GM13976 (cell line): Measurements from ENCODE around the gene SUSD4.

Experiments
- DNase-seq: peaks from one replicate; pipeline ENCODE4 v3.0.0; 2012; ENCODE audit warnings: low spot score
- in situ Hi-C: fragments of 300-500 bp; cut with MboI; formaldehyde crosslinking; loops from one replicate; pipeline ENCODE4 v1.12.0; 2022; ENCODE audit warnings: low sequenced_read_pairs, mixed read lengths, inconsistent platforms; ENCODE audit not compliant: unreplicated experiment
- TF ChIP-seq, protein P1 (sequence below): IDR thresholded peaks from 2 replicates; pipeline ENCODE4 v1.5.1; 2012; ENCODE audit warnings: borderline replicate concordance, mild to moderate bottlenecking; ENCODE audit not compliant: insufficient read depth; ENCODE audit errors: extremely low read depth, missing control alignments, control extremely low read depth

The SUSD4 gene

GRCh38 chr1:223341121-223341520 is 22.9 kb downstream of the SUSD4 start:
- DNase-seq, result no peak
- TF ChIP-seq, protein P1, sequence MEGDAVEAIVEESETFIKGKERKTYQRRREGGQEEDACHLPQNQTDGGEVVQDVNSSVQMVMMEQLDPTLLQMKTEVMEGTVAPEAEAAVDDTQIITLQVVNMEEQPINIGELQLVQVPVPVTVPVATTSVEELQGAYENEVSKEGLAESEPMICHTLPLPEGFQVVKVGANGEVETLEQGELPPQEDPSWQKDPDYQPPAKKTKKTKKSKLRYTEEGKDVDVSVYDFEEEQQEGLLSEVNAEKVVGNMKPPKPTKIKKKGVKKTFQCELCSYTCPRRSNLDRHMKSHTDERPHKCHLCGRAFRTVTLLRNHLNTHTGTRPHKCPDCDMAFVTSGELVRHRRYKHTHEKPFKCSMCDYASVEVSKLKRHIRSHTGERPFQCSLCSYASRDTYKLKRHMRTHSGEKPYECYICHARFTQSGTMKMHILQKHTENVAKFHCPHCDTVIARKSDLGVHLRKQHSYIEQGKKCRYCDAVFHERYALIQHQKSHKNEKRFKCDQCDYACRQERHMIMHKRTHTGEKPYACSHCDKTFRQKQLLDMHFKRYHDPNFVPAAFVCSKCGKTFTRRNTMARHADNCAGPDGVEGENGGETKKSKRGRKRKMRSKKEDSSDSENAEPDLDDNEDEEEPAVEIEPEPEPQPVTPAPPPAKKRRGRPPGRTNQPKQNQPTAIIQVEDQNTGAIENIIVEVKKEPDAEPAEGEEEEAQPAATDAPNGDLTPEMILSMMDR, result no peak
- in situ Hi-C loops, result no loop called here

GRCh38 chr1:223340637-223341036 is 23.3 kb downstream of the SUSD4 start:
- TF ChIP-seq, protein P1, result no peak
- in situ Hi-C loops, result no loop called here
- no peak for DNase-seq

DNA sequence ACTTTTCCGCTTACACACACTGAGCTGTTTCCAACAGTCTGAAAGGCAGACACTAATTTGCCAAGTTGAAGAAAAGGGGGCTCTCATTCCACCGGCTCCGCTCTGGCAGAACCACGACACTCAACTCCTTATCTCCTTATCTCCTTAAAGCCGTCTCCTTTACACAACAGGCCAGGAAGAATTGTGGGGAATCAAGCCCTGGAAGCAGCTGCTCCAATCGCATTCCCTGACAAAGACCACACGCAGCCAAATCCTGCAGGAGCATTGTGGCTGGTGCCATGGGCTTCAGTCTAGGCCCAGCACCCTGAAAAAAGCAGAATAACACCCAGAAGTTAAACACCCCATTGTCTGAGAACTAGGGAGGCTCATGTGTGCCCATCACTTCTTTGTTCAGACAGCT is 24.1 kb downstream of the SUSD4 start:
- TF ChIP-seq, protein P1, result no peak
- in situ Hi-C loops, result no loop called here
- DNase-seq, result no peak

DNA sequence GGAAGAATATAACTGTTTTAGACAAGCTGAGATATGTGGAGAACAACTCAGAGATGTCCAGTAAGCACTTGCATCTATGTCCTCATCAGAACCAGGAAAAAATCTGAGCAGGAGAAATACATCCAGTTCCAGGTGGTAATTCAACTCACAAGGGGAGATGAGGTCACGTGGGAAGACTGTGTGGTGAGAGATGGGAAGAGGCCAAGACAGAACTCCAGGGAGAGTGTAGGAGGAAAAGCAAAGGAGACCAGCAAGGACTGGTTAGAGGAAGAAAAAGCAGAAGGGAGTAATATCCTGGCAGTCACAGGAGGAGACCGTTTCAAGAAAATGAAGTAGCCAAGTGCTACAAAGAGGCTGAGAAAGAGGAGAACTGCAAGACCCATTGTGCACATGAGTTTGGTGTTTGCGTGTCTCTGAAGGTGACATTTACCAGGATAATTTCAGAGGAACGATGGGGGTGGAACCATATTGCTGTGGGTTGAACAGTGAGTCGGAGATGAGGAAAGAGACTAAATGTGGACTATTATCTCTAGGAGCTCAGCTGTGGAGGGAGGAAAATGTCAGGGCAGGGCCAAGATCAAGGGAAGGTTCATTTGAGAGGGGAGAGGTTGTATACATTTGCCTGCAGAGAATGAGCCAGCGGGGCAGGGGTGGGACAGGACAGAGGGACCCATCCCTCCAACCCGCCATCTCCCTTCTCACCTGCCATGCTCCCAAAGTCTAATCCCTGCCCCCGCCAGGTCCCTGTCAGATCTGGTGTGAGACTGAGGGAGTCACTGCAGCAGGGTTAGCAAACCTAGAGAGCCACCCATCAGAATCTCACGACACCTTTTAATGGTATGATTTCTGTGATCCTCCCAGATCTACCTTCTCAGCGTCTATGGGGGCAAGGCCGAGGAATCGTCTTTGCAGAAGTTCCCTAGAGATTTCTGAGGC is 24.9 kb downstream of the SUSD4 start:
- DNase-seq, result no peak
- TF ChIP-seq, protein P1, result no peak
- in situ Hi-C loops, result no loop called here

GRCh38 chr1:223337174-223337869 is 26.7 kb downstream of the SUSD4 start:
- no peak for DNase-seq
- in situ Hi-C loops, result no loop called here
- TF ChIP-seq, protein P1, result no peak

DNA sequence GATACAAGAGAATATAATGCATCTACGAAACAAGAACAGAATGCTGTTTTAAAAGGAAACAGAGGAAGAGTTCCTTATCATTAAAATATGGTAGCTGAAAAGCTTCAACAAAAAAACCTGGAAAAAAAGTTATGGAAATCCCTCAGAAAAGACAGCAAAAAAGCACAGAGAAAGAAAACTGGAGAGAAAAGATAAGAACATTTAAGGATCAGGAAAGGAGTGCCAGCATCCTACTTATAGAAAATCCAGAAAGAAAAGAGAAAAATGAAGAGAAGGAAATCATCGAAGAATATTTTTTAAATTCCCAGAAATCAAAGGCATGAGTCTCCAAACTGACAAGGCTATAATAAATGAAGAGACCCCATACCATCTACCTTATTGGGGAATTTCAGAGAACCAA is 29.8 kb downstream of the SUSD4 start:
- DNase-seq, result no peak
- in situ Hi-C loops, result no loop called here
- TF ChIP-seq, protein P1, result no peak
